Measurements from ENCODE around the gene CENPA.

DNA sequence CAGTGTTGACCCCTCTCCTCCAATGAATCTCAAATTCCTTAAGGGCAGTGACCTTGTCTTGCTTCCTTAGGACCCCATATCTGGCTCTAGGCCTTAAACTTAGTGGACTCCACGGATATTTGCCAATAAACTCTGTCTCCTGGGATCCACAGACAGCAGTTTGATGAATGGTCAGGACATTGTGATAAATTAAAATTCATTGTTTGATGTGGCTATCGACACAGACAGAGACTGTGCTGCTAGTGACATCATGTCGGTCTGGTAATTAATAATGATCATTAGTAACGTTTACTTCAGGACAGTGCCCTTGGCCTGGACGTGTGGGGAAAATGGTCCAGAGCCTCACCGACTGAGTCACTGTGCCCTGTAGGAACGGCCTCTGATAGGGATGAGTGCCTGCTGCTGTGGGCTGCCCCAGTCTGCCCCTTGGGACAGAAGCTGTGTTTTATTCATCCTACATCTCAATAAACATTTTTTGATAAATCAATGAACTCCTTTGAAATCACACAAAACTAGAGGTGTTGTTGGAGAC, 27.0 kb upstream of the CENPA start:
- TF ChIP-seq, protein P1, sequence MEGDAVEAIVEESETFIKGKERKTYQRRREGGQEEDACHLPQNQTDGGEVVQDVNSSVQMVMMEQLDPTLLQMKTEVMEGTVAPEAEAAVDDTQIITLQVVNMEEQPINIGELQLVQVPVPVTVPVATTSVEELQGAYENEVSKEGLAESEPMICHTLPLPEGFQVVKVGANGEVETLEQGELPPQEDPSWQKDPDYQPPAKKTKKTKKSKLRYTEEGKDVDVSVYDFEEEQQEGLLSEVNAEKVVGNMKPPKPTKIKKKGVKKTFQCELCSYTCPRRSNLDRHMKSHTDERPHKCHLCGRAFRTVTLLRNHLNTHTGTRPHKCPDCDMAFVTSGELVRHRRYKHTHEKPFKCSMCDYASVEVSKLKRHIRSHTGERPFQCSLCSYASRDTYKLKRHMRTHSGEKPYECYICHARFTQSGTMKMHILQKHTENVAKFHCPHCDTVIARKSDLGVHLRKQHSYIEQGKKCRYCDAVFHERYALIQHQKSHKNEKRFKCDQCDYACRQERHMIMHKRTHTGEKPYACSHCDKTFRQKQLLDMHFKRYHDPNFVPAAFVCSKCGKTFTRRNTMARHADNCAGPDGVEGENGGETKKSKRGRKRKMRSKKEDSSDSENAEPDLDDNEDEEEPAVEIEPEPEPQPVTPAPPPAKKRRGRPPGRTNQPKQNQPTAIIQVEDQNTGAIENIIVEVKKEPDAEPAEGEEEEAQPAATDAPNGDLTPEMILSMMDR (IDR thresholded peaks at IDR 0.05) = no peak
- no peak for TF ChIP-seq POLR2A (IDR thresholded peaks at IDR 0.05)
